Ishikawa (cell line): ENCODE data around the gene SMIM38.

Experiments used
- CREB1 ChIP-seq: IDR thresholded peaks from 2 replicates; pipeline ENCODE4 v1.6.1; 2012; ENCODE audit warnings: low read depth
- EP300 ChIP-seq: IDR thresholded peaks from 2 replicates; pipeline ENCODE4 v1.6.1; 2012; ENCODE audit warnings: borderline replicate concordance
- MAX ChIP-seq: IDR thresholded peaks from 2 replicates; pipeline ENCODE4 v1.6.1; 2012
- TAF1 ChIP-seq: IDR thresholded peaks from 2 replicates; pipeline ENCODE4 v1.6.1; 2012; ENCODE audit warnings: low read depth, mild to moderate bottlenecking
- TEAD4 ChIP-seq: IDR thresholded peaks from 2 replicates; pipeline ENCODE4 v1.6.1; 2012
- USF1 ChIP-seq: IDR thresholded peaks from 2 replicates; pipeline ENCODE4 v1.6.1; 2012

GRCh38 chr11:69115586-69116560, 39.9 kb upstream of the SMIM38 start:
- TF ChIP-seq EP300 = peak; percentile 94
- peak; percentile 60; the same call in 1 of the 2 replicates for TF ChIP-seq TAF1
- no peak for TF ChIP-seq CREB1
- peak; percentile 91 for TF ChIP-seq TEAD4
- TF ChIP-seq USF1 = peak; percentile 83
- TF ChIP-seq MAX = peak; percentile 92
